Measurements from ENCODE around the gene PIGN. TPM values are rescaled to one million over a fixed set of nuclear protein-coding genes. Genes with fewer than 3 reads are reported as not detected.
A peak's percentile ranks its signal among the peaks of the same experiment; 100 is the strongest.
"Not testable (repeated sequence)": the region's sequence is repeated elsewhere in the genome, so short reads cannot be mapped to it uniquely, and the experiment has no call there.

PIGN gene
- total RNA-seq, 1 donor from 2014 or later = 34.3 TPM

GRCh38 chr18:62183578-62184195, 3.2 kb downstream of the PIGN start:
- DNase-seq (ENCODE audit: low spot score) (no peak), ATAC-seq (no peak)
- intact Hi-C loops (cut with DNase I) = no loop called here

- no peak for ATAC-seq
- DNase-seq (ENCODE audit: low spot score) = no peak
- intact Hi-C loops (cut with DNase I) = no loop called here
Measured at GRCh38 chr18:62182220-62182619, 4.6 kb downstream of the PIGN start.

- no peak for ATAC-seq
- intact Hi-C loops (cut with DNase I) = no loop called here
- DNase-seq (ENCODE audit: low spot score) = no peak
Measured at GRCh38 chr18:62179213-62179612, 7.6 kb downstream of the PIGN start.

GRCh38 chr18:62177271-62177670, 9.6 kb downstream of the PIGN start:
- ATAC-seq (no peak), DNase-seq (ENCODE audit: low spot score) (no peak)
- intact Hi-C loops (cut with DNase I) = no loop called here

GRCh38 chr18:62175521-62175920, 11.3 kb downstream of the PIGN start:
- intact Hi-C loops (cut with DNase I) = no loop called here
- ATAC-seq (no peak), DNase-seq (ENCODE audit: low spot score) (no peak)

GRCh38 chr18:62172298-62172697, 14.6 kb downstream of the PIGN start:
- no peak for DNase-seq (ENCODE audit: low spot score)
- intact Hi-C loops (cut with DNase I) = no loop called here
- ATAC-seq = no peak

- no peak for ATAC-seq
- intact Hi-C loops (cut with DNase I) = no loop called here
- DNase-seq (ENCODE audit: low spot score) = no peak
Measured at GRCh38 chr18:62170857-62171256, 16.0 kb downstream of the PIGN start.

GRCh38 chr18:62166524-62166923, 20.3 kb downstream of the PIGN start:
- DNase-seq (ENCODE audit: low spot score); ATAC-seq; intact Hi-C loops (cut with DNase I): not testable (repeated sequence)

GRCh38 chr18:62165583-62165982, 21.3 kb downstream of the PIGN start:
- intact Hi-C loops (cut with DNase I) = no loop called here
- DNase-seq (ENCODE audit: low spot score) (no peak), ATAC-seq (no peak)

- DNase-seq (ENCODE audit: low spot score) (no peak), ATAC-seq (no peak)
- intact Hi-C loops (cut with DNase I) = no loop called here
Measured at GRCh38 chr18:62164855-62165487, 21.9 kb downstream of the PIGN start.

- intact Hi-C loops (cut with DNase I) = no loop called here
- no peak for DNase-seq (ENCODE audit: low spot score)
- ATAC-seq = no peak
Measured at GRCh38 chr18:62164310-62164709, 22.5 kb downstream of the PIGN start.

GRCh38 chr18:62157843-62158242, 29.0 kb downstream of the PIGN start:
- ATAC-seq (no peak), DNase-seq (ENCODE audit: low spot score) (no peak)
- intact Hi-C loops (cut with DNase I) = no loop called here

GRCh38 chr18:62152844-62153243, 34.0 kb downstream of the PIGN start:
- intact Hi-C loops (cut with DNase I) = no loop called here
- ATAC-seq (no peak), DNase-seq (ENCODE audit: low spot score) (no peak)

- intact Hi-C loops (cut with DNase I) = no loop called here
- no peak for DNase-seq (ENCODE audit: low spot score)
- no peak for ATAC-seq
Measured at GRCh38 chr18:62151068-62151771, 35.6 kb downstream of the PIGN start.

GRCh38 chr18:62144338-62144737, 42.5 kb downstream of the PIGN start:
- no peak for ATAC-seq
- DNase-seq (ENCODE audit: low spot score) = no peak
- intact Hi-C loops (cut with DNase I) = no loop called here

GRCh38 chr18:62140259-62140658, 46.6 kb downstream of the PIGN start:
- intact Hi-C loops (cut with DNase I) = no loop called here

GRCh38 chr18:62138461-62139235, 48.2 kb downstream of the PIGN start:
- intact Hi-C loops (cut with DNase I) = no loop called here
- no peak for ATAC-seq
- DNase-seq (ENCODE audit: low spot score) = no peak

More at GRCh38 chr18:62140259-62140658, 46.6 kb downstream of the PIGN start:
- DNase-seq (ENCODE audit: low spot score) = no peak
- ATAC-seq = no peak

- DNase-seq (ENCODE audit: low spot score) = peak; percentile 67
- ATAC-seq = peak; percentile 69
- intact Hi-C loops (cut with DNase I) = no loop called here
Measured at GRCh38 chr18:62131301-62131909, 55.5 kb downstream of the PIGN start.

GRCh38 chr18:62128157-62128556, 58.7 kb downstream of the PIGN start:
- DNase-seq (ENCODE audit: low spot score) = no peak
- no peak for ATAC-seq
- intact Hi-C loops (cut with DNase I) = no loop called here

All from sciatic nerve (tissue), 2 donors.